CD14-positive monocyte (primary cell): ENCODE results near the gene FAIM2. TPM values are rescaled to one million over a fixed set of nuclear protein-coding genes. Genes with fewer than 3 reads are reported as not detected.

ENCODE experiments used
- DNase-seq, 3 donors: peaks; one replicate each; pipeline ENCODE4 v3.0.0-alpha.2; 2011 to 2022
- H2AFZ ChIP-seq: 2 replicates; pipeline ENCODE4 v1.6.0; 2012; ENCODE audit warnings: mild to moderate bottlenecking, low read depth, low read length, inconsistent platforms; ENCODE audit not compliant: insufficient read depth, poor library complexity, severe bottlenecking
- H3K27ac ChIP-seq, 2 donors: 1 replicate in 1 of 2; 2 replicates in 1 of 2; pipeline ENCODE4 v1.5.1; 2012 to 2013; ENCODE audit warnings: low read length in 2 of 2, control low read depth in 1 of 2, inconsistent platforms in 1 of 2, low read depth in 1 of 2, mild to moderate bottlenecking in 1 of 2
- H3K27me3 ChIP-seq, 2 donors: one replicate each; pipeline versions ENCODE4 v1.6.0 to v1.6.1; 2011 to 2013; ENCODE audit warnings: low read length in 2 of 2; ENCODE audit not compliant: control insufficient read depth in 2 of 2, insufficient read depth in 2 of 2
- H3K36me3 ChIP-seq, 2 donors: replicated peaks in 1 of 2; 1 replicate in 1 of 2; 2 replicates in 1 of 2; pipeline versions ENCODE4 v1.5.1 to v1.6.1; 2012 to 2013; ENCODE audit warnings: low read length in 2 of 2, control low read depth in 1 of 2, inconsistent platforms in 1 of 2, mild to moderate bottlenecking in 1 of 2; ENCODE audit not compliant: insufficient read depth in 2 of 2, control insufficient read depth in 1 of 2
- H3K4me1 ChIP-seq, 2 donors: 1 replicate in 1 of 2; 2 replicates in 1 of 2; pipeline versions ENCODE4 v1.5.1 to v1.6.1; 2012 to 2013; ENCODE audit warnings: low read length in 2 of 2, control low read depth in 1 of 2, inconsistent platforms in 1 of 2, mild to moderate bottlenecking in 1 of 2, moderate library complexity in 1 of 2; ENCODE audit not compliant: insufficient read depth in 2 of 2, control insufficient read depth in 1 of 2
- H3K4me2 ChIP-seq: replicated peaks from 2 replicates; pipeline ENCODE3; 2012; ENCODE audit warnings: low read length, moderate library complexity, mild to moderate bottlenecking; ENCODE audit not compliant: poor library complexity, severe bottlenecking; ENCODE audit errors: extremely low read depth
- H3K4me3 ChIP-seq, 3 experiments: fragments of 200-600 bp in 1 of 3; sonication (generic) in 1 of 3; replicated peaks in 1 of 3; 1 replicate in 2 of 3; 2 replicates in 1 of 3; pipeline ENCODE4 v1.5.1; 2011 to 2013; ENCODE audit warnings: low read length in 3 of 3, mild to moderate bottlenecking in 3 of 3, control low read depth in 2 of 3, low read depth in 2 of 3, inconsistent platforms in 1 of 3, moderate library complexity in 1 of 3
- H3K79me2 ChIP-seq: 2 replicates; pipeline ENCODE4 v1.6.0; 2012; ENCODE audit warnings: mild to moderate bottlenecking, control low read depth, inconsistent platforms, low read length, moderate library complexity; ENCODE audit not compliant: insufficient read depth
- H3K9ac ChIP-seq: 2 replicates; pipeline ENCODE4 v1.6.0; 2017; ENCODE audit warnings: low read length, mild to moderate bottlenecking; ENCODE audit not compliant: insufficient read depth, poor library complexity, severe bottlenecking
- H3K9me3 ChIP-seq, 2 donors: replicated peaks in 1 of 2; 1 replicate in 1 of 2; 2 replicates in 1 of 2; pipeline versions ENCODE4 v1.5.1 to v1.6.1; 2012 to 2013; ENCODE audit warnings: low read length in 2 of 2, control low read depth in 1 of 2; ENCODE audit not compliant: control insufficient read depth in 1 of 2, insufficient read depth in 1 of 2
- H4K20me1 ChIP-seq: 2 replicates; pipeline ENCODE4 v1.6.0; 2012; ENCODE audit warnings: mild to moderate bottlenecking, low read length, control low read depth, moderate library complexity; ENCODE audit not compliant: insufficient read depth
- H3K27ac Mint-ChIP-seq, 7 donors: one replicate each; pipeline ENCODE4 v1.8.0; 2020; ENCODE audit warnings: mild to moderate bottlenecking in 7 of 7, mixed read lengths in 7 of 7, moderate library complexity in 6 of 7, inconsistent platforms in 2 of 7
- H3K27me3 Mint-ChIP-seq, 3 donors: one replicate each; pipeline ENCODE4 v1.8.0; 2021 to 2022; ENCODE audit warnings: low read depth in 3 of 3, mild to moderate bottlenecking in 3 of 3, mixed read lengths in 3 of 3, moderate library complexity in 3 of 3, inconsistent platforms in 1 of 3
- H3K36me3 Mint-ChIP-seq, 2 donors: one replicate each; pipeline ENCODE4 v1.8.0; 2020; ENCODE audit warnings: mixed read lengths in 2 of 2, inconsistent platforms in 1 of 2, mild to moderate bottlenecking in 1 of 2
- H3K4me1 Mint-ChIP-seq: one replicate; pipeline ENCODE4 v1.8.0; 2020; ENCODE audit warnings: mild to moderate bottlenecking, mixed read lengths
- H3K4me3 Mint-ChIP-seq, 2 donors: one replicate each; pipeline ENCODE4 v1.8.0; 2020; ENCODE audit warnings: mild to moderate bottlenecking in 2 of 2, mixed read lengths in 2 of 2, moderate library complexity in 1 of 2
- H3K9me3 Mint-ChIP-seq, 7 donors: one replicate each; pipeline ENCODE4 v1.8.0; 2020 to 2022; ENCODE audit warnings: mixed read lengths in 7 of 7, mild to moderate bottlenecking in 6 of 7, moderate library complexity in 6 of 7, inconsistent platforms in 2 of 7
- WGBS: methylation state at CpG from one replicate; pipeline ENCODE4 v1.1.5; 2013; ENCODE audit warnings: missing lambda C conversion rate; ENCODE audit not compliant: insufficient coverage; 5-methylcytosine and 5-hydroxymethylcytosine counted together
- intact Hi-C, 2 donors: fragments of 100-400 bp; cut with micrococcal nuclease; formaldehyde crosslinking; loops; one replicate each; pipeline versions ENCODE4 v1.15.0 to v1.15.1; 2023
- polyA plus RNA-seq, 3 donors: library from polyadenylated mRNA; depleted of rRNA in 1 of 3; unstranded in 2 of 3; stranded (reverse) in 1 of 3; fragments of 300-500 nt in 2 of 3; fragments of >200 nt in 1 of 3; fragmentation: Illumina TruSeq in 2 of 3; gene quantifications; 1 replicate in 2 of 3; 2 replicates in 1 of 3; pipeline ENCODE4 v1.2.3, GENCODE V29; 2012 to 2021
- TF ChIP-seq, protein P1 (sequence below): fragments of 200-600 bp; IDR thresholded peaks from one replicate; pipeline ENCODE4 v1.8.0; 2022; ENCODE audit warnings: antibody characterized with exemption, mild to moderate bottlenecking

Gene FAIM2
- polyA plus RNA-seq, 3 donors: not detected

DNA sequence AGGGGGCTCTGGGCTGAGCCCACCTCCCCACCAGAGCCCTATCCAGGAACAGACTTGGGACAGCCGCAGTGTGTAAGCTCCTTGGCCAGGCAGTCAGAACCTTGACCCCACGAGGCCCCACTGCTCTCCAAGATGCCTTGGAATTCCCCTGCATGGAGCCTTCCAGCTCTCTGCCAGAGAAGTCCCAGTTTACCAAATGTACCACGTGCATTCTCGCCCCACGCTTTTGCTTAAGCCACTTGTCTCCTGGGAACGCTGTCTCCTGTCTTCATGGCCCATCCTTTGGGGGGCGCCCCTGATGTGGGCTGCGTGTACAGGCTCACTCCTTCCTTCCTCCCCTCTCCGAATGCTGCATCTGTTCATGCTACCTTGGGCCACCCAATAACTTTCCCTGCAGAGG is 7.9 kb downstream of the FAIM2 start:
- no peaks in the 10 kb centered on the region for H3K9me3 Mint-ChIP-seq
- Histone ChIP-seq H3K36me3 (no peaks in the 10 kb centered on the region), H3K27me3 (peaks cover 0 to 4% of the 10 kb centered on the region in 2 donors), H3K79me2 (no peaks in the 10 kb centered on the region), H3K4me3 (no peak overlapping the region), H3K4me1 (no peaks in the 10 kb centered on the region), H3K9me3 (no peaks in the 10 kb centered on the region), H4K20me1 (no peaks in the 10 kb centered on the region), H3K4me2 (no peak overlapping the region), H2AFZ (no peak overlapping the region), H3K27ac (no peak overlapping the region), H3K9ac (no peak overlapping the region)
- H3K27me3 Mint-ChIP-seq: peaks cover 14 to 23% (median 17%) of the 10 kb centered on the region in 3 donors
- DNase-seq: no peak
- intact Hi-C loops: no loop called here
- H3K27ac Mint-ChIP-seq: peak overlapping the region in 1 of 7 donors; percentile 23
- no peaks in the 10 kb centered on the region for H3K4me1 Mint-ChIP-seq
- TF ChIP-seq, protein P1, sequence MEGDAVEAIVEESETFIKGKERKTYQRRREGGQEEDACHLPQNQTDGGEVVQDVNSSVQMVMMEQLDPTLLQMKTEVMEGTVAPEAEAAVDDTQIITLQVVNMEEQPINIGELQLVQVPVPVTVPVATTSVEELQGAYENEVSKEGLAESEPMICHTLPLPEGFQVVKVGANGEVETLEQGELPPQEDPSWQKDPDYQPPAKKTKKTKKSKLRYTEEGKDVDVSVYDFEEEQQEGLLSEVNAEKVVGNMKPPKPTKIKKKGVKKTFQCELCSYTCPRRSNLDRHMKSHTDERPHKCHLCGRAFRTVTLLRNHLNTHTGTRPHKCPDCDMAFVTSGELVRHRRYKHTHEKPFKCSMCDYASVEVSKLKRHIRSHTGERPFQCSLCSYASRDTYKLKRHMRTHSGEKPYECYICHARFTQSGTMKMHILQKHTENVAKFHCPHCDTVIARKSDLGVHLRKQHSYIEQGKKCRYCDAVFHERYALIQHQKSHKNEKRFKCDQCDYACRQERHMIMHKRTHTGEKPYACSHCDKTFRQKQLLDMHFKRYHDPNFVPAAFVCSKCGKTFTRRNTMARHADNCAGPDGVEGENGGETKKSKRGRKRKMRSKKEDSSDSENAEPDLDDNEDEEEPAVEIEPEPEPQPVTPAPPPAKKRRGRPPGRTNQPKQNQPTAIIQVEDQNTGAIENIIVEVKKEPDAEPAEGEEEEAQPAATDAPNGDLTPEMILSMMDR: no peak
- 93% methylated on average over 9 of the region's 9 CpGs for WGBS
- no peak overlapping the region for H3K4me3 Mint-ChIP-seq
- no peaks in the 10 kb centered on the region for H3K36me3 Mint-ChIP-seq

DNA sequence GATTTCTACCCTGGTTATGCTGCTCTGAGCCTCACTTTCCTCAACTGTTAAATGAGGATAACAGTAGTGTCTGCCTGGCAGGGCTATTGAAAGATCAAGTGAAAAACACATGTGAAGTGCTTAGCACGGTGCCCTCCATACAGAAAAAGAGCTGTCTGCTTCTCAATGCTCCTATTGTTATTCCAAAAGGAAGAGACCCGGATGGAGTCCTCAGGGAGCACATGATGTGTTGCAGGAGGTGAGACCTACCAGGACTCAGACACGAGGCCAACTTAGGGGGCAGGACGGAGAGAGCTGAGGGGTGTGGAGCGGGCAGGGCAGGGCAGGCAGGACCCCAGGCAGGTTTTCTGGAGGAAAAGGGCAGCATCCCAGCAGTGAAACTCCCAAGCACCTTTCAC is 8.9 kb downstream of the FAIM2 start:
- H3K4me3 Mint-ChIP-seq: no peak overlapping the region
- H3K27me3 Mint-ChIP-seq: peaks cover 13 to 20% (median 19%) of the 10 kb centered on the region in 3 donors
- no peak overlapping the region for H3K27ac ChIP-seq
- no peak overlapping the region for H3K27ac Mint-ChIP-seq
- H3K79me2 ChIP-seq: no peaks in the 10 kb centered on the region
- no peak overlapping the region for H3K4me3 ChIP-seq
- DNase-seq: no peak
- TF ChIP-seq, protein P1: no peak
- no peak overlapping the region for H3K4me2 ChIP-seq
- intact Hi-C loops: no loop called here
- H3K9me3 Mint-ChIP-seq: no peaks in the 10 kb centered on the region
- no peaks in the 10 kb centered on the region for H4K20me1 ChIP-seq
- no peaks in the 10 kb centered on the region for H3K27me3 ChIP-seq
- H2AFZ ChIP-seq: no peak overlapping the region
- no peak overlapping the region for H3K9ac ChIP-seq
- H3K4me1 ChIP-seq: no peaks in the 10 kb centered on the region
- no peaks in the 10 kb centered on the region for H3K36me3 Mint-ChIP-seq
- no peaks in the 10 kb centered on the region for H3K9me3 ChIP-seq
- no peaks in the 10 kb centered on the region for H3K4me1 Mint-ChIP-seq
- H3K36me3 ChIP-seq: no peaks in the 10 kb centered on the region
- WGBS: 90% methylated on average over 4 of the region's 5 CpGs
